Activated naive CD8-positive, alpha-beta T cell treated with anti-CD3 and anti-CD28 coated beads, Interleukin-2, amount 10 ng/mL, durations not matched to agents 7 days and 5 days (primary cell): ENCODE measurements around the gene DEDD. TPM values are rescaled to one million over a fixed set of nuclear protein-coding genes. Genes with fewer than 3 reads are reported as not detected.

Source experiments
- ATAC-seq: fragments of 150-1000 bp; cut with Tn5 transposase; one replicate; pipeline ENCODE4 v1.10.0; 2021; ENCODE audit warnings: low read depth, moderate library complexity
- POLR2A ChIA-PET: fragments of 350-600 bp; sonication (Branson Sonifier 250); formaldehyde crosslinking; loops from one replicate; lab custom pipeline; 2021; ENCODE audit warnings: antibody characterized with exemption; lab: Charles Lee
- DNase-seq: peaks from one replicate; pipeline ENCODE4 v3.0.0; 2021
- H3K27ac Mint-ChIP-seq: one replicate; pipeline ENCODE4 v1.8.0; 2022; ENCODE audit warnings: mild to moderate bottlenecking, mixed read lengths
- H3K27me3 Mint-ChIP-seq: one replicate; pipeline ENCODE4 v1.8.0; 2022; ENCODE audit warnings: mild to moderate bottlenecking, moderate library complexity, mixed read lengths
- H3K36me3 Mint-ChIP-seq: one replicate; pipeline ENCODE4 v1.8.0; 2021; ENCODE audit warnings: mild to moderate bottlenecking, mixed read lengths
- H3K4me1 Mint-ChIP-seq: one replicate; pipeline ENCODE4 v1.8.0; 2021; ENCODE audit warnings: mixed read lengths
- H3K4me3 Mint-ChIP-seq: one replicate; pipeline ENCODE4 v1.8.0; 2022; ENCODE audit warnings: mild to moderate bottlenecking, moderate library complexity, mixed read lengths
- H3K9me3 Mint-ChIP-seq: one replicate; pipeline ENCODE4 v1.8.0; 2021; ENCODE audit warnings: mixed read lengths
- total RNA-seq, 2 experiments: library from RNA; stranded (reverse); gene quantifications; one replicate each; pipeline ENCODE4 v1.2.3, GENCODE V29; 2021

DEDD gene
- total RNA-seq, 2 experiments from 2014 or later, result 39.8 to 40.3 TPM

DNA sequence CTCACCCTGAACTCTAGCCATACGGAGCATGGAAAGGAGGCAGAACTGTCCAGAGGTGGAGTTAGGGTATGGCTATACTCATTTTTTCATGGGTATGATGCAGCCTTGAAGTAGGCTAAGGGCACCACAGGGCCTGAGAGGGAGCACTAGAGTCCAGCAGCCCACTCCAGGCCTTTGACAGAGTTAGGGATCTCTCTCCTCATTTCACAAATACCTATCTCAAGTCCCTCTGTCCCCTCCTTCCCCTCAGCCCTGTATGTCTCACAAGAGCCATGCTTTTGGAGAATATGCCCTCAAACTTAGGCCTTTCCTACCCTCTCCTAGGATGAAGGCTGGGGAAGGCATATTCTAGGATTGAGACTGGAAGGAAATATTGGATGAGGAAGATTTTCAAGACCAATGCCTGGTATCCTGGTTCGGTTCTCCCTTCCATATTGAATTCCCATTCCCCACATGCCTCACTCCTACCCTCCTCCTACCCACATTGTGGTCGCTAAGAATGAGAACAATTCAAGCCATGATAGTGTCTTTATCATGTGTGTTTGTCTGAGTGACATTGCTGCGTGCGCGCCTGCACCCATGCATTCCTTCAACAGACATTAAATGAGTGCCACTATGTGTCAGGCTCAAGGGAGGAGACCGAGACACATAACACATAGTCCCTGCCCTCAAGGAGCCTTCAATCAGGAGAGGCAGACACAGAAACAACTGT, 40.5 kb downstream of the DEDD start:
- H3K27me3 Mint-ChIP-seq, result no peaks in the 10 kb centered on the region
- H3K4me3 Mint-ChIP-seq, result no peak overlapping the region
- no peaks in the 10 kb centered on the region for H3K36me3 Mint-ChIP-seq
- no peak overlapping the region for H3K27ac Mint-ChIP-seq
- ATAC-seq (no peak), DNase-seq (peak; percentile 12)
- H3K9me3 Mint-ChIP-seq, result no peaks in the 10 kb centered on the region
- H3K4me1 Mint-ChIP-seq, result peaks cover 34% of the 10 kb centered on the region
- POLR2A ChIA-PET, result interaction anchor here (0.5 to 1.0 kb wide), 3 partner anchors 20 to 32 kb away, joined by 4 to 5 read pairs (median 5); no protein-coding TSS in a partner anchor

- POLR2A ChIA-PET, result no interaction called here
Measured at GRCh38 chr1:161091093-161091492, 41.4 kb downstream of the DEDD start.

GRCh38 chr1:161090617-161091016, 41.9 kb downstream of the DEDD start:
- POLR2A ChIA-PET, result no interaction called here
- ATAC-seq, result no peak
- Mint-ChIP-seq H3K4me1 (peaks cover 32% of the 10 kb centered on the region), H3K36me3 (no peaks in the 10 kb centered on the region), H3K9me3 (no peaks in the 10 kb centered on the region), H3K4me3 (no peak overlapping the region), H3K27me3 (no peaks in the 10 kb centered on the region), H3K27ac (peak overlapping the region; percentile 5)
- DNase-seq, result no peak

More at GRCh38 chr1:161091093-161091492, 41.4 kb downstream of the DEDD start:
- no peak overlapping the region for H3K4me3 Mint-ChIP-seq
- DNase-seq, result peak; percentile 15
- H3K4me1 Mint-ChIP-seq, result peaks cover 32% of the 10 kb centered on the region
- no peaks in the 10 kb centered on the region for H3K9me3 Mint-ChIP-seq
- H3K27me3 Mint-ChIP-seq, result no peaks in the 10 kb centered on the region
- H3K36me3 Mint-ChIP-seq, result no peaks in the 10 kb centered on the region
- H3K27ac Mint-ChIP-seq, result no peak overlapping the region
- ATAC-seq, result no peak

- DNase-seq, result peak; percentile 15
- POLR2A ChIA-PET, result interaction anchor here (0.5 kb wide), 1 partner anchor 24 kb away, joined by 3 read pairs; no protein-coding TSS in a partner anchor
- ATAC-seq, result no peak
- Mint-ChIP-seq H3K4me1 (peaks cover 30% of the 10 kb centered on the region), H3K36me3 (no peaks in the 10 kb centered on the region), H3K4me3 (no peak overlapping the region), H3K27me3 (no peaks in the 10 kb centered on the region), H3K9me3 (no peaks in the 10 kb centered on the region), H3K27ac (no peak overlapping the region)
Measured at GRCh38 chr1:161089938-161090337, 42.5 kb downstream of the DEDD start.

DNA sequence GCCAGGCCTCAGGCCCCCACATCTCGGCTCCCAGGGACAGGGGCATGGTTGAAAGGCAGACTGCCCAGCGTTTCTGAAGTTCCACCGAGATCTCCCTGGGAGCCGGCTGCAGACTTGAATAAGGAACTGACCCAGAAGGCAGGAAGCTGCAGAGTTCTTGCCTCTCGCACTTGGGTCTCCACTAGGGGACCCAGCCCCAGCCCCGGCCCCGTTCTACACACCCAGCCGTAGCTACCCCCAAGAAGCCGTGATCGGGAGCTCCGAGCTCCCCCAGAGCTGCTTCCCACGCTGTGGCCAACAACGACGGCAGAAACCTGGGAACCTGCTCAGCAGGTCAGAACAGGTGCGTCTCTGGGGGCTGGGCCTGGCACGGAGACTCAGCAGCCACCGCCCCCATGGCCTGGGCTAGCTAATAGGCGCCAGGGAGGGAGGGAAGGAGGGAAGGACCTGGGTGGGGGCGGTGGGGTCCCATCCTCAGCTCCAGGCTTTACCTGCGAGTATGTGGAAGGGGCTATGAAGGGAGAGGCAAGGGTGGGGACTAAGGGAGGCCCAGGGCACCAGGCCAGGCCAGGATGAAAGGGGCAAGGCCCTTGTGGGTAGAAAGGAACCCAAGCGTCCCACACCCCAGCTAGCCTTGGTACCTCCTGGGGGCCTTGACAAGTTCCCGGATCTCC, 43.1 kb downstream of the DEDD start, which contains the start of gene NECTIN4:
Gene NECTIN4 (minus strand): TSS at position 308 of the 674 bp plus-strand sequence. CDS start 262 bp downstream, at position 46.
- POLR2A ChIA-PET, result interaction anchor here (0.5 kb wide), 1 partner anchor 23 kb away, joined by 3 read pairs; no protein-coding TSS in a partner anchor
- peaks cover 28% of the 10 kb centered on the region for H3K4me1 Mint-ChIP-seq
- DNase-seq (peak; percentile 23), ATAC-seq (no peak)
- no peak within 1 kb of the TSS for H3K4me3 Mint-ChIP-seq
- no peaks in the 10 kb centered on the region for H3K27me3 Mint-ChIP-seq
- no peaks in the 10 kb centered on the region for H3K9me3 Mint-ChIP-seq
- no peaks in the 10 kb centered on the region for H3K36me3 Mint-ChIP-seq
- peak within 1 kb of the TSS; percentile 42 for H3K27ac Mint-ChIP-seq

DNA sequence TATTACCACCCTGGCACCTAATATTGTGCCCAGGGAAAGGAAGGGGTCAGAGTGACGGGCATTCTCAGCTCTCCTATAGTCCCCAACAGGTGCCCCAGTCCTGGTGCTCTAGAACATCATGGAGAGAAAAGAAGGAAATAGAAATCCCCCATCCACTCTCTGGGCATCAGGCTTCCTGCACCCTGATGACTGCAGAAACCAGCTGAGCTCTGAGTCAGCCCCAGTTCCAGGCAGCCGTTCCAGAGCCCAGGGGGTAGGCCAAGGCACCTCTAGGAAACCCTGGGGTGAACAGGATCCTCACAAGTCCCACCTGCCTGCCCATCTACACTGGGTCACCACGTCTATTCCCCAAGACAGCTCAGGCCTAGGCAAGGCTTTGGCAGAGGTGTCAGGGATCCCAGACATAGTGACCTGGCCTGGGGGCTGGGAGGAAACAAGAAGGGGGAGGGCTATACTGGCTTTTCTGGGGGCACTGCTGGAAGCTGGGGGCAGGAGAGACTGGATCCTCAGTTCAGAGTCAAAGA, 43.8 kb downstream of the DEDD start:
- no peak for ATAC-seq
- POLR2A ChIA-PET, result no interaction called here
- H3K27me3 Mint-ChIP-seq, result no peaks in the 10 kb centered on the region
- H3K4me3 Mint-ChIP-seq, result no peak overlapping the region
- no peaks in the 10 kb centered on the region for H3K9me3 Mint-ChIP-seq
- peak; percentile 17 for DNase-seq
- no peaks in the 10 kb centered on the region for H3K36me3 Mint-ChIP-seq
- H3K27ac Mint-ChIP-seq, result peak overlapping the region; percentile 42
- H3K4me1 Mint-ChIP-seq, result peaks cover 29% of the 10 kb centered on the region

- no peak for ATAC-seq
- POLR2A ChIA-PET, result interaction anchor here (0.7 to 1.2 kb wide), 3 partner anchors 11 to 20 kb away, joined by 3 to 4 read pairs (median 3); no protein-coding TSS in a partner anchor
- Mint-ChIP-seq H3K4me3 (no peak overlapping the region), H3K4me1 (peaks cover 16% of the 10 kb centered on the region), H3K27ac (no peak overlapping the region), H3K9me3 (no peaks in the 10 kb centered on the region), H3K27me3 (no peaks in the 10 kb centered on the region), H3K36me3 (no peaks in the 10 kb centered on the region)
- no peak for DNase-seq
Measured at GRCh38 chr1:161086457-161086856, 46.0 kb downstream of the DEDD start.

- Mint-ChIP-seq H3K4me1 (peaks cover 7% of the 10 kb centered on the region), H3K27me3 (no peaks in the 10 kb centered on the region), H3K9me3 (no peaks in the 10 kb centered on the region), H3K27ac (no peak overlapping the region), H3K36me3 (no peaks in the 10 kb centered on the region), H3K4me3 (no peak overlapping the region)
- POLR2A ChIA-PET, result interaction anchor here (0.8 to 0.9 kb wide), 2 partner anchors 15 to 17 kb away, joined by 3 read pairs; partner anchors contain the start of gene ARHGAP30
- DNase-seq (no peak), ATAC-seq (no peak)
Measured at GRCh38 chr1:161085165-161085564, 47.3 kb downstream of the DEDD start.

- POLR2A ChIA-PET, result interaction anchor here (0.8 to 0.9 kb wide), 2 partner anchors 15 to 16 kb away, joined by 3 read pairs; partner anchors contain the start of gene ARHGAP30
- Mint-ChIP-seq H3K27ac (no peak overlapping the region), H3K27me3 (no peaks in the 10 kb centered on the region), H3K9me3 (no peaks in the 10 kb centered on the region), H3K4me1 (peaks cover 9% of the 10 kb centered on the region), H3K36me3 (no peaks in the 10 kb centered on the region), H3K4me3 (no peak overlapping the region)
- DNase-seq (no peak), ATAC-seq (no peak)
Measured at GRCh38 chr1:161084597-161084988, 47.9 kb downstream of the DEDD start.

GRCh38 chr1:161083748-161084596, 48.5 kb downstream of the DEDD start:
- ATAC-seq (no peak), DNase-seq (no peak)
- Mint-ChIP-seq H3K4me3 (no peak overlapping the region), H3K27ac (no peak overlapping the region), H3K4me1 (peaks cover 9% of the 10 kb centered on the region), H3K27me3 (no peaks in the 10 kb centered on the region), H3K9me3 (no peaks in the 10 kb centered on the region), H3K36me3 (no peaks in the 10 kb centered on the region)
- POLR2A ChIA-PET, result interaction anchor here (0.9 kb wide), 1 partner anchor 14 kb away, joined by 3 read pairs; the partner anchor contains the start of gene ARHGAP30

- DNase-seq (no peak), ATAC-seq (no peak)
- H3K4me1 Mint-ChIP-seq, result peaks cover 7% of the 10 kb centered on the region
- H3K9me3 Mint-ChIP-seq, result no peaks in the 10 kb centered on the region
- H3K27ac Mint-ChIP-seq, result no peak overlapping the region
- POLR2A ChIA-PET, result interaction anchor here (2.3 kb wide), 1 partner anchor 13 kb away, joined by 6 read pairs; the partner anchor contains the start of gene ARHGAP30
- no peak overlapping the region for H3K4me3 Mint-ChIP-seq
- no peaks in the 10 kb centered on the region for H3K27me3 Mint-ChIP-seq
- H3K36me3 Mint-ChIP-seq, result no peaks in the 10 kb centered on the region
Measured at GRCh38 chr1:161082996-161083747, 49.3 kb downstream of the DEDD start.

GRCh38 chr1:161082483-161082882, 50.0 kb downstream of the DEDD start:
- no peaks in the 10 kb centered on the region for H3K36me3 Mint-ChIP-seq
- DNase-seq, result no peak
- POLR2A ChIA-PET, result interaction anchor here (0.6 to 2.3 kb wide), 2 partner anchors 12 to 66 kb away, joined by 4 to 6 read pairs; partner anchors contain the start of gene ARHGAP30
- no peak overlapping the region for H3K4me3 Mint-ChIP-seq
- ATAC-seq, result no peak
- no peaks in the 10 kb centered on the region for H3K27me3 Mint-ChIP-seq
- peaks cover 7% of the 10 kb centered on the region for H3K4me1 Mint-ChIP-seq
- no peaks in the 10 kb centered on the region for H3K9me3 Mint-ChIP-seq
- H3K27ac Mint-ChIP-seq, result no peak overlapping the region
